GM12874 (cell line): ENCODE data around the gene AMDHD1.

ENCODE experiments used
- TF ChIP-seq, protein P1 (sequence below): IDR thresholded peaks from 2 replicates; pipeline ENCODE4 v1.5.1; 2011; ENCODE audit warnings: low read depth, mild to moderate bottlenecking, control low read depth, low read length, moderate library complexity; ENCODE audit not compliant: insufficient read depth

The AMDHD1 gene

DNA sequence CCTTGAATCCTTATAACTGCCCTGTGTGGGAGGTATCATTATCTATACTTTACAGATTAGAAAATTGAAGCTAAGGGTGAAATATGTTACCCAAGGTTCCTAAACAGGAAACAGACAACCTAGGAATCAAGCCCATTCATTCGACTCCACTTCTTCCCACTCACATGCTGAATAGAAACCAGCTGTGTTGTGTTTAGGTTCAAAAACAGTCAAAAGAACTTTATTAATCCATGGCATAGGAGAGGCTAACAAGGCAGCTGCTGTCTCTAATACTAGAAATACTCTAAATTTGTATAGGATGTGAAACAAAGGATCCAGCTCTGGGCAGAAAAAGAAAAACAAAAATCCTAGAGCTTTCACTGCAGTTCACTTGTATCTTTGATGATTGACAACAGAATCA lies 9.9 kb downstream of the AMDHD1 start:
- TF ChIP-seq, protein P1, sequence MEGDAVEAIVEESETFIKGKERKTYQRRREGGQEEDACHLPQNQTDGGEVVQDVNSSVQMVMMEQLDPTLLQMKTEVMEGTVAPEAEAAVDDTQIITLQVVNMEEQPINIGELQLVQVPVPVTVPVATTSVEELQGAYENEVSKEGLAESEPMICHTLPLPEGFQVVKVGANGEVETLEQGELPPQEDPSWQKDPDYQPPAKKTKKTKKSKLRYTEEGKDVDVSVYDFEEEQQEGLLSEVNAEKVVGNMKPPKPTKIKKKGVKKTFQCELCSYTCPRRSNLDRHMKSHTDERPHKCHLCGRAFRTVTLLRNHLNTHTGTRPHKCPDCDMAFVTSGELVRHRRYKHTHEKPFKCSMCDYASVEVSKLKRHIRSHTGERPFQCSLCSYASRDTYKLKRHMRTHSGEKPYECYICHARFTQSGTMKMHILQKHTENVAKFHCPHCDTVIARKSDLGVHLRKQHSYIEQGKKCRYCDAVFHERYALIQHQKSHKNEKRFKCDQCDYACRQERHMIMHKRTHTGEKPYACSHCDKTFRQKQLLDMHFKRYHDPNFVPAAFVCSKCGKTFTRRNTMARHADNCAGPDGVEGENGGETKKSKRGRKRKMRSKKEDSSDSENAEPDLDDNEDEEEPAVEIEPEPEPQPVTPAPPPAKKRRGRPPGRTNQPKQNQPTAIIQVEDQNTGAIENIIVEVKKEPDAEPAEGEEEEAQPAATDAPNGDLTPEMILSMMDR = no peak

DNA sequence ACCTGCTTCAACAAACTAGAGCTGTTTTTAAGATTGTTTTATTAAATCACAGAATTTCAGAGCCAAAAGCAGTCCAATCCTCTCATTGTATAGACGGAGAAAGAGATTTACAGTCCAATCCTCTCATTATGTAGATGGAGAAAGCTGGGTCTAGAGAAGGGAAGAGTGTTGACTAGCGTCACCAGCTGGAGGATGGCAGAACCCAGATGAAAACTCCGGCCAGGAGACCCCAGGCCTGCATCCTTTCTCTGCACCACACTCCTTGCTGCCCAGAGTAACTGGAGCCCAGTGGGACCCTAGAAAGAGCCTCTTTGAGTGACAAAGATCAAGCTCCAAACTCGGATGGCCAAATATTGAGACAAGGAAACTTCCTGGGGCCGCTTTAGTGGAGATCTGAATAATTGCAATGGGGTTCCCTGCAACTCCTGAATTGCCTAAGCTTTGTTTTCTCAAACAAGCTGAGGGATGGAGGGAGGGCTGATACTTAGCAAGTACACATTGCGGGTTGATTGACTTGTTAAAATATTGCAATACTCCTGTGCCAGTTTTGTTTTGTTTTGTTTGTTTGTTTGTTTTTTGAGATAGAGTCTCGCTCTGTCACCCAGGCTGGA lies 12.5 kb downstream of the AMDHD1 start:
- TF ChIP-seq, protein P1 = no peak

DNA sequence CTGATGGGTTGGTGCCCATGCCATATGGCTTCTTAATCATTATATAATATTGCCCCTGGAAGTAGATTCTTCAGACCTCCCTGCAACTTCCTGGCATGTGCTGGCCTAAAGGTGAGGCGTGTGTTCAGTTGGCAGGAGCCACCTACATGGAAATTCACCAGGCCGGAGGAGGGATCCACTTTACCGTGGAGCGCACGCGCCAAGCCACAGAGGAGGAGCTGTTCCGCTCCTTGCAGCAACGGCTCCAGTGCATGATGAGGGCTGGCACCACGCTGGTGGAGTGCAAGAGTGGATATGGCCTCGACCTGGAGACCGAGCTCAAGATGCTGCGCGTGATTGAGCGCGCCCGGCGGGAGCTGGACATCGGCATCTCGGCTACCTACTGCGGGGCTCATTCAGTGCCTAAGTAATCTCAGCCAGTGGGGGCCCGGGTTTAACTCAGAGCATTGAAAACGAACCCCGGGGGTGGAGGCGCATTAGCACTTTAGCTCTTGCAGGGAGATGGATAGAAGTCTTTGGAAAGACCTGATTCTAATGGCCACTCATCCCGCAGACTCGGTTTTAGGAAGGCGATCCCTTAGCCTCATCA lies 13.5 kb downstream of the AMDHD1 start:
- TF ChIP-seq, protein P1 = no peak

DNA sequence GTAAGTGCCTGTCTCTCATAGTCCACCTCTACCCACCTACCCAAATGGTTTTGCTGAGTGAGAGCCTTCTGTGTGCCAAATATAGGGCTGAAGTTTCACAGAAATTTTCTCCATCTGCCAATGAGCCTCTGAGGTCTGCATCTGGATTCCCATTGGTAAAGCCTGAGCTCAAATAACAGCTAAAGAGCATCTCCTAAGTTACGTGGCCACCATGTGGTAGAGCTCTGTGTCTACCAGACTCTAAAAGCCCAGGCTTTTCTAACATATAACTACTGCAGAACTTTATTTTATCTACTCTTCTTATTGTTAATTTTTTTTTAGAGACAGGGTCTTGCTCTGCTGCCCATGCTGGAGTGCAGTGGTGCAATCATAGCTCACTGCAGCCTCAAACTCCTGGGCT lies 16.0 kb downstream of the AMDHD1 start:
- TF ChIP-seq, protein P1 = no peak

DNA sequence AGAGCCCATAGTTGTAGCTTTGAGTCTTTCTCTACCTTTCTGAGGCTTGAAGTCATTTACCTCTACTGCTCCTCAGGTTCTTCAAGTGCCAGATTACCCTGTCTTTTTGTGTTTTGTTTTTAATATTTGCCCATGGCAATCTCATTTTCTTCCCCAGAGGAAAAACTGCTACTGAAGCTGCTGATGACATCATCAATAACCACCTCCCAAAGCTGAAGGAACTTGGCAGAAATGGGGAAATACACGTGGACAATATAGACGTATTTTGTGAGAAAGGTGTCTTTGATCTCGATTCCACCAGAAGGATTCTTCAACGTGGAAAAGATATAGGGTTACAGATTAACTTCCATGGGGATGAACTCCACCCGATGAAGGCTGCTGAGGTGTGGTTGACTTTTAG lies 17.1 kb downstream of the AMDHD1 start:
- TF ChIP-seq, protein P1 = no peak

DNA sequence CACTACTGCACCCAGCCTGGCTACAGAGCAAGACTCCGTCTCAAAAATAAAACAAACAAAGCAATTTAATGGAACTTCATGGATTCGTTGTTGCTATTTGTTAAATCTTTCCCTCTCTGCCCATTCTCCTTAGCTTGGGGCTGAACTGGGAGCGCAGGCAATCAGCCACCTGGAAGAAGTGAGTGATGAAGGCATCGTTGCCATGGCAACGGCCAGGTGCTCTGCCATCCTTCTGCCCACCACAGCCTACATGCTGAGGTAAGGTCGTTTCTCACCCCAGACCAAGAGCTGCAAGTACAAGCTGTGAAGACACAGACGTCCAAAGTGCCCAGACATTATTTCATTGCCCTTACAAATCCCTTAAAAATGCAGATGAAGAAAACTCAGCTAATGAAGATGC lies 19.1 kb downstream of the AMDHD1 start:
- TF ChIP-seq, protein P1 = no peak

DNA sequence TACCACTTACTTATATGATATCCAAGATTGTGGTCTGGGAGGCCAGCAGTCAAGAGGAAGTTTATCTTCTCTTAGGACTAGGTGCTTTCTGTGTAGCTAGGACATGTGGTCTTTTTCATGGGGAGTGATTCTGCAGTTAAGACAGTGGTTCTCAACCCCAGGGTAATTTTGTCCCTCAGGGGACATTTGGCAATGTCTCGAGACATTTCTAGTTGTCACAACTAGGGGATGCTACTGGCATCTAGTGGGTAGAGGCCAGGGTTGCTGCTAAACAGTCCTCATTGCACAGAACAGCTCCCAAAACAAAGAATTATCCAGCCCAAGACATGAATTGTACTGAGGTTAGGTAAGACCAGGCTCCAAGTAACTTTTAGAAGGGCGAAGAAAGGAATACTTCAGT lies 20.0 kb downstream of the AMDHD1 start:
- TF ChIP-seq, protein P1 = no peak
